Measurements from ENCODE around the gene NHEJ1. TPM values are rescaled to one million over a fixed set of nuclear protein-coding genes. Genes with fewer than 3 reads are reported as not detected.

Gene NHEJ1
- total and polyA plus RNA-seq, 9 donors: 10.8 to 23.1 (median 17.1) TPM

- DNase-seq: no peak
- H3K27me3 ChIP-seq: peaks cover 3% of the 10 kb centered on the region
- TF ChIP-seq EP300 (IDR thresholded peaks at IDR 0.05) (no peak), POLR2A (IDR thresholded peaks at IDR 0.05) (no peak)
- TF ChIP-seq, protein P1, sequence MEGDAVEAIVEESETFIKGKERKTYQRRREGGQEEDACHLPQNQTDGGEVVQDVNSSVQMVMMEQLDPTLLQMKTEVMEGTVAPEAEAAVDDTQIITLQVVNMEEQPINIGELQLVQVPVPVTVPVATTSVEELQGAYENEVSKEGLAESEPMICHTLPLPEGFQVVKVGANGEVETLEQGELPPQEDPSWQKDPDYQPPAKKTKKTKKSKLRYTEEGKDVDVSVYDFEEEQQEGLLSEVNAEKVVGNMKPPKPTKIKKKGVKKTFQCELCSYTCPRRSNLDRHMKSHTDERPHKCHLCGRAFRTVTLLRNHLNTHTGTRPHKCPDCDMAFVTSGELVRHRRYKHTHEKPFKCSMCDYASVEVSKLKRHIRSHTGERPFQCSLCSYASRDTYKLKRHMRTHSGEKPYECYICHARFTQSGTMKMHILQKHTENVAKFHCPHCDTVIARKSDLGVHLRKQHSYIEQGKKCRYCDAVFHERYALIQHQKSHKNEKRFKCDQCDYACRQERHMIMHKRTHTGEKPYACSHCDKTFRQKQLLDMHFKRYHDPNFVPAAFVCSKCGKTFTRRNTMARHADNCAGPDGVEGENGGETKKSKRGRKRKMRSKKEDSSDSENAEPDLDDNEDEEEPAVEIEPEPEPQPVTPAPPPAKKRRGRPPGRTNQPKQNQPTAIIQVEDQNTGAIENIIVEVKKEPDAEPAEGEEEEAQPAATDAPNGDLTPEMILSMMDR (IDR thresholded peaks at IDR 0.05): no peak
- no peak within 1 kb of the TSS for H3K27ac ChIP-seq
- intact Hi-C loops (cut with DNase I): no loop called here
- WGBS, 3 donors: 1 to 3% (median 3%) methylated on average over 36 to 76 of the region's 76 CpGs
- peaks cover 7% of the 10 kb centered on the region for H3K4me1 ChIP-seq (ENCODE audit: insufficient read depth)
- no peaks in the 10 kb centered on the region for H3K36me3 ChIP-seq
- H3K9me3 ChIP-seq: no peaks in the 10 kb centered on the region
- H3K4me3 ChIP-seq: peak within 1 kb of the TSS; percentile 32
These were observed 99.5 kb downstream of the NHEJ1 start, which contains the start of gene IHH for GRCh38 chr2:219060821-219061791. Gene IHH, minus strand, starts transcription at chr2:219060921. Its CDS starts 454 bp downstream, at chr2:219060467.

DNA sequence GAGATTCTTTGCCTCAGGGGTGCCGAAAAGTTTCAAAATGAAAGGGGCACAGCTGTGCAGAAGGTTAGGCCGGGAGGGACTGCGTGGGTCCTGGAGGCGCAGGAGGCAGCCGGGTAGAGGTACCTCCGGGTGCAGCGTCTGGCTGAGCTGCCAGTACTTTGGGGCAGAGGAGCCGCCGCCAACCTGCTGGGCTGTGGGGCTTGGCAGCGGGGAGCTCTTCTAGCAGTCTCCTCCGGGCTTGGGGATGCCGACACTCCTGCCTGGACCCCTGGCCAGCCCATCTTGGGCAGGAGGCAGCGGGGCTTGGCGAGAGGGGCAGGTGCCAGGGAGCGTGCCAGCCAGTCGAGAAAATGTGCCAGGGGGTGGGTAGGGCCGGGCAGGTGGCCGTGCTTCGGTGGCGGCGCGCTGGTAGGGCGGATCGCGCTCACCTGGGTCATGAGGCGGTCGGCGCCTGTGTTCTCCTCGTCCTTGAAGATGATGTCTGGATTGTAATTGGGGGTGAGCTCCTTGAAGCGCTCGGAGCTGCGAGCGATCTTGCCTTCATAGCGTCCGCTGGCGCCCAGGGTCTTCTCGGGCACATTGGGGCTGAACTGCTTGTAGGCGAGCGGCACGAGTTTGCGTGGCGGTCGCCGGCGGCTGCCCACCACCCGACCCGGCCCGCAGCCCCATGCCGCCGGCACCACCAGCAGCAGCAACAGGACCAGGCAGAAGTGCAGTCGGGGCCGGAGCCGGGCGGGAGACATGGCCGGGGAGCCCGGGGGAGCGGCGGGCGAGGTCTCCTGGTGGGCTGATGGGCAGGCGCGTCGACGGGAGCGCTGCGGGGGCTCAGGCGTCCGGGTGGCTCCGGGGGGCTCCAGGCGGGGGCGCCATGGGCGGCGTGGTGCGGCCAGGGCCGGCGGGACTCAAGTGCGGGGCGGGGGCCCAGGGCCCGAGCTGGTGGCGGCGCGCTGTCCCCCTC is 100.6 kb downstream of the NHEJ1 start:
- H3K9me3 ChIP-seq: no peaks in the 10 kb centered on the region
- H3K27ac ChIP-seq: no peak overlapping the region
- 2 to 4% (median 4%) methylated on average over 47 to 81 of the region's 81 CpGs for WGBS, 3 donors
- H3K27me3 ChIP-seq: peaks cover 3% of the 10 kb centered on the region
- peak overlapping the region; percentile 32 for H3K4me3 ChIP-seq
- H3K36me3 ChIP-seq: no peaks in the 10 kb centered on the region
- no peak for DNase-seq
- TF ChIP-seq POLR2A (IDR thresholded peaks at IDR 0.05) (no peak), EP300 (IDR thresholded peaks at IDR 0.05) (no peak)
- TF ChIP-seq, protein P1 (IDR thresholded peaks at IDR 0.05): no peak
- intact Hi-C loops (cut with DNase I): loop anchor here (5.0 to 10.0 kb wide), 5 partner anchors 57 to 237 kb away; no protein-coding TSS in a partner anchor
- H3K4me1 ChIP-seq (ENCODE audit: insufficient read depth): peaks cover 7% of the 10 kb centered on the region

DNA sequence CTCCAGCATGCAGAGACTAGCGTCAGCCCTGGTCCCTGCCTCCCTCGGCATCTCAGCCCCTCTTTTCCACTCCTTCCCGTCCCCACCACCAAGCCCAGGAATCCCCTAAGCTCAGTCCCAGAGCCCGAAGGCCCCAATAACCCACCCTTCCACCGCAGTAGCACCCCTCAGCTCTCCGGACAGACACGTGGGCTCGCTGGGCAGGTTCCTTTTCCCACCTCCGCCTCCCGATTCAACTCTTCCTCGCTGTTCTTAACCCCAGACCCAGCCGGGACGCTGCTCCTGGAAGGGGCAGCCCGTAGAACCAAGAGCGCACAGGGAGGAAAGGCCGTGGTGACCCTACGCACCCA is 101.3 kb downstream of the NHEJ1 start:
- Histone ChIP-seq H3K4me3 (peak overlapping the region; percentile 32), H3K9me3 (no peaks in the 10 kb centered on the region), H3K27me3 (peaks cover 3% of the 10 kb centered on the region), H3K36me3 (no peaks in the 10 kb centered on the region), H3K27ac (no peak overlapping the region), H3K4me1 (ENCODE audit: insufficient read depth) (peaks cover 7% of the 10 kb centered on the region)
- 1 to 3% (median 1%) methylated on average over 17 of the region's 17 CpGs for WGBS, 3 donors
- intact Hi-C loops (cut with DNase I): loop anchor here (5.0 to 10.0 kb wide), 5 partner anchors 58 to 238 kb away; no protein-coding TSS in a partner anchor
- TF ChIP-seq, protein P1 (IDR thresholded peaks at IDR 0.05): no peak
- TF ChIP-seq POLR2A (IDR thresholded peaks at IDR 0.05): no peak
- no peak for TF ChIP-seq EP300 (IDR thresholded peaks at IDR 0.05)
- no peak for DNase-seq

Measured in ovary (tissue), 9 donors.